ENCODE measurements around the gene ING2. TPM values are rescaled to one million over a fixed set of nuclear protein-coding genes. Genes with fewer than 3 reads are reported as not detected.
A peak's percentile ranks its signal among the peaks of the same experiment; 100 is the strongest.

Gene ING2
- total RNA-seq, 4 donors from 2014 or later, result 23.0 to 30.8 (median 25.0) TPM

DNA sequence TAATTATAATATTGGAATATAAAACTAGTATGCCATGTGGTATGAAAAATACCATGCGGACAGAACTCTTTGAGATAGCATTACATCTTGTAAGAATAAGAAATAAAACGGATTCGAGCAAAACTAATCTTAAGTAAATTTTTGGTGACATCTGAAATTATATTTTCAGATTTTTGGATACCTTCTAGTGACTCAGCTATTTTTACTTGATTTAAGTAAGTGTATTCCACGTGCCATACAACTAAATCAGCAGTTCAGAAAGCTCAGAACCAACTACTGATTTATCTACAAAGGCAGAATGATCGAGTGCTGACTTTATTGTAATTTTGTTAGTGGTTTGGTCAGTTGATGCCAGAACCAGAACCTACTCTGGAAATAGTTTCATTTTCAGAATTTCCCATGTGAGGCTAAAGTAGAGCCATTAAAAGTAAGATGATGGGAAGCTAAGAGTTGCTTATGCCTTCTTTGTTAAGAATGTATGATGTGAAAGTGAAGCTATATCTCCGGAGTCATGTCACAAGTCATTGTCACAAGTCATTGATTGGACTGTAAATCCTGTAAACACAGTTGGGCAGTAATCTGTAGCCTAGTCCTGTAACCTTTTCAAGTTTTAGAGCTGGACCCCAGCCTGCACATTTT lies 4.0 kb downstream of the ING2 start:
- Histone ChIP-seq H3K9me3 (no peaks in the 10 kb centered on the region), H3K27ac (peak overlapping the region in 2 of 4 donors; percentile 65 to 100), H3K4me3 (peak overlapping the region in 2 of 4 donors; percentile 22 to 29), H3K36me3 (peaks cover 0 to 17% (median 0%) of the 10 kb centered on the region in 3 donors), H3K4me1 (peaks cover 0 to 13% (median 0%) of the 10 kb centered on the region in 4 donors), H3K27me3 (no peaks in the 10 kb centered on the region)
- DNase-seq, result no peak
- TF ChIP-seq, protein P1, sequence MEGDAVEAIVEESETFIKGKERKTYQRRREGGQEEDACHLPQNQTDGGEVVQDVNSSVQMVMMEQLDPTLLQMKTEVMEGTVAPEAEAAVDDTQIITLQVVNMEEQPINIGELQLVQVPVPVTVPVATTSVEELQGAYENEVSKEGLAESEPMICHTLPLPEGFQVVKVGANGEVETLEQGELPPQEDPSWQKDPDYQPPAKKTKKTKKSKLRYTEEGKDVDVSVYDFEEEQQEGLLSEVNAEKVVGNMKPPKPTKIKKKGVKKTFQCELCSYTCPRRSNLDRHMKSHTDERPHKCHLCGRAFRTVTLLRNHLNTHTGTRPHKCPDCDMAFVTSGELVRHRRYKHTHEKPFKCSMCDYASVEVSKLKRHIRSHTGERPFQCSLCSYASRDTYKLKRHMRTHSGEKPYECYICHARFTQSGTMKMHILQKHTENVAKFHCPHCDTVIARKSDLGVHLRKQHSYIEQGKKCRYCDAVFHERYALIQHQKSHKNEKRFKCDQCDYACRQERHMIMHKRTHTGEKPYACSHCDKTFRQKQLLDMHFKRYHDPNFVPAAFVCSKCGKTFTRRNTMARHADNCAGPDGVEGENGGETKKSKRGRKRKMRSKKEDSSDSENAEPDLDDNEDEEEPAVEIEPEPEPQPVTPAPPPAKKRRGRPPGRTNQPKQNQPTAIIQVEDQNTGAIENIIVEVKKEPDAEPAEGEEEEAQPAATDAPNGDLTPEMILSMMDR (IDR thresholded peaks at IDR 0.05), result no peak
- no peak for TF ChIP-seq POLR2A (IDR thresholded peaks at IDR 0.05)

DNA sequence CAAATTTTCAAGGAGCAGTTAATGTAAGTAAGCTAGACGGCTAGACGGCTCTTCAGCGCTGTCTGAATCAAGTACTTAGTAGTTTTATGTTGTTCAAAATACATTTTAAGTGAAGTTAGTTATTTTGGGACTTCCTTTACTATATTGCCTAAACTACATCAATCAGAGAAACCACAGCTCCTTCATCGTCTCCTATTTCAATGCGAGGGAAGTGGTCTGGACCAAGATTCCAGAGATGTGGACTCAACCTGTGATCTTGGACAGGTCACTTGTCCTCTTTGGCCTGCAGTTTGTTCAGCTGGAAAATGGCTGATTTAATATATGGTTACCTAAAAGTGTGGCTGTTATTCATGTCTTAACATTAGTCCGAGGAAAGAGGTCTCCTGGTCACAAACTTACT lies 10.6 kb downstream of the ING2 start:
- Histone ChIP-seq H3K4me1 (no peaks in the 10 kb centered on the region), H3K9me3 (no peaks in the 10 kb centered on the region), H3K27ac (no peak overlapping the region), H3K27me3 (no peaks in the 10 kb centered on the region), H3K36me3 (peaks cover 0 to 14% (median 0%) of the 10 kb centered on the region in 3 donors), H3K4me3 (no peak overlapping the region)
- no peak for TF ChIP-seq POLR2A (IDR thresholded peaks at IDR 0.05)
- TF ChIP-seq, protein P1 (IDR thresholded peaks at IDR 0.05), result no peak
- DNase-seq, result no peak

DNA sequence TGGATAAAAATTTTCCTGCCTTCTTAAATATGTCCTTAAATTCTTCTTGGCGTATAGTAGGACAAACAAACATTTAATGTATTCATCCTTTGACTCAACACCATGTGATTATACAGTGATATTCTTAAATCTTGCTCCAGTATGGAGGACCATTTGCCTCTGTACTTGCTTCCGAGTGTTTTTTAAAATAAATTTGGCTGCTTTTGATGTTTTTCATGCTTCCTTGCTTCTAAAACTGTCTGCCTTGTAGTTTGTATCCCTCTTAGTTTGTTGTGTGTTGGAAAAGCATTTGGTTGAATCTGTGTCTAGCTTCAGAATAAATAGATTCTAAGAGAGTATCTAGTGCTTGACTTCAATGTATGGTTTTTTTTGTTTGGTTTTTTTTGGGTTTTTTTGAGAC lies 12.3 kb downstream of the ING2 start:
- DNase-seq, result no peak
- no peaks in the 10 kb centered on the region for H3K4me1 ChIP-seq
- TF ChIP-seq, protein P1 (IDR thresholded peaks at IDR 0.05), result no peak
- no peak for TF ChIP-seq POLR2A (IDR thresholded peaks at IDR 0.05)
- no peak overlapping the region for H3K4me3 ChIP-seq
- no peaks in the 10 kb centered on the region for H3K36me3 ChIP-seq
- no peaks in the 10 kb centered on the region for H3K27me3 ChIP-seq
- no peak overlapping the region for H3K27ac ChIP-seq
- H3K9me3 ChIP-seq, result no peaks in the 10 kb centered on the region

DNA sequence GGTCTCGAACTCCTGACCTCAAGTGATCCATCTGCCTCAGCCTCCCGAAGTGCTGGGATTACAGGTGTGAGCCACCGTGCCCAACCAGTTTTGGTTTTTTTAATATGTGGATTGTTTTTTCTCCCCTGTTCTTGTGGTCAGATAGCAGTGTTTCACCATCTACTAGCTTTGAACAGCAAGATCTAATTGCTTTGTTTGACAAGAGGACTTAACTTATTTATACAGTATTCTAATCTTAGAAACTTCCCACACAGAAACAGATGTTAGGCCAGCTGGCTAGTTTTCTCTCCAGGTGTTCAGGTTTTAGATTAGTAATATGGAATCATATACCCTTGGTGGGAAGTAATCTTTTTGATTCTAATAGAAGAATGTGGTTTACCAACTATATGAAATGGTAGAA lies 12.9 kb downstream of the ING2 start:
- Histone ChIP-seq H3K27me3 (no peaks in the 10 kb centered on the region), H3K36me3 (no peaks in the 10 kb centered on the region), H3K27ac (no peak overlapping the region), H3K9me3 (no peaks in the 10 kb centered on the region), H3K4me3 (no peak overlapping the region), H3K4me1 (no peaks in the 10 kb centered on the region)
- no peak for DNase-seq
- no peak for TF ChIP-seq POLR2A (IDR thresholded peaks at IDR 0.05)
- TF ChIP-seq, protein P1 (IDR thresholded peaks at IDR 0.05), result no peak

DNA sequence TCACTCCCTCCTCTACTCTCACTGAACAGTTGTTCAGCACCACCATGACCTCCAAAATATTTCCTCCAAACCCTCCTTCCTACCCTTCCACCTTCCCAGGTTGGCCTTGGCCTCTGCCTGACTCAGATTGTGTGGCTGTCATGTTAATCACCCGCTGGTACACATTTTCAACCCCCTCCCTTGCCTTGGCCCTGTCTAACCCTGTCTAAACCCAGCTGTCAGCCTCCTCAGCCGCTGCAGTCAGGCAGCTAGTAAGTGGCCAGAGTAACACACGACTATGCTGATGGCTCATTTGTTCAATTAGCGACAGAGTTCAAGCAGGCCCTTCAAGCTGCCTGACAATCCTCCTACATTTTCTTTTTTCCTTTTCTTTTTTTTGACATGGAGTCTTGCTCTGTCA lies 18.0 kb downstream of the ING2 start:
- Histone ChIP-seq H3K27ac (no peak overlapping the region), H3K9me3 (no peaks in the 10 kb centered on the region), H3K4me1 (no peaks in the 10 kb centered on the region), H3K27me3 (no peaks in the 10 kb centered on the region), H3K4me3 (no peak overlapping the region), H3K36me3 (no peaks in the 10 kb centered on the region)
- TF ChIP-seq POLR2A (IDR thresholded peaks at IDR 0.05), result no peak
- TF ChIP-seq, protein P1 (IDR thresholded peaks at IDR 0.05), result no peak
- no peak for DNase-seq
